ENCODE data around the gene TMEM125.
A peak's percentile ranks its signal among the peaks of the same experiment; 100 is the strongest.

Gene TMEM125

GRCh38 chr1:43269627-43270375, at the start of gene TMEM125:
TSS of gene TMEM125 (plus strand) at chr1:43269983. CDS start at chr1:43272723, 2,740 bp downstream.
- H3K4me3 ChIP-seq (ENCODE audit: low read depth, low read length), result peak within 1 kb of the TSS; percentile 50

- no peak overlapping the region for H3K4me3 ChIP-seq (ENCODE audit: low read depth, low read length)
Observed at GRCh38 chr1:43220905-43221778, 48.6 kb upstream of the TMEM125 start.

GRCh38 chr1:43221797-43222196, 48.0 kb upstream of the TMEM125 start:
- no peak overlapping the region for H3K4me3 ChIP-seq (ENCODE audit: low read depth, low read length)

GRCh38 chr1:43222879-43223278, 46.9 kb upstream of the TMEM125 start:
- H3K4me3 ChIP-seq (ENCODE audit: low read depth, low read length), result no peak overlapping the region

GRCh38 chr1:43225168-43225567, 44.6 kb upstream of the TMEM125 start:
- H3K4me3 ChIP-seq (ENCODE audit: low read depth, low read length), result no peak overlapping the region

- H3K4me3 ChIP-seq (ENCODE audit: low read depth, low read length), result no peak overlapping the region
Observed at GRCh38 chr1:43227143-43227764, 42.5 kb upstream of the TMEM125 start.

GRCh38 chr1:43229826-43230780, 39.7 kb upstream of the TMEM125 start:
- H3K4me3 ChIP-seq (ENCODE audit: low read depth, low read length), result no peak overlapping the region

GRCh38 chr1:43232074-43232473, 37.7 kb upstream of the TMEM125 start:
- H3K4me3 ChIP-seq (ENCODE audit: low read depth, low read length), result no peak overlapping the region

GRCh38 chr1:43232482-43232881, 37.3 kb upstream of the TMEM125 start:
- H3K4me3 ChIP-seq (ENCODE audit: low read depth, low read length), result no peak overlapping the region

- H3K4me3 ChIP-seq (ENCODE audit: low read depth, low read length), result no peak overlapping the region
Observed at GRCh38 chr1:43233631-43234030, 36.2 kb upstream of the TMEM125 start.

- no peak overlapping the region for H3K4me3 ChIP-seq (ENCODE audit: low read depth, low read length)
Observed at GRCh38 chr1:43234267-43234666, 35.5 kb upstream of the TMEM125 start.

GRCh38 chr1:43235040-43235439, 34.7 kb upstream of the TMEM125 start:
- H3K4me3 ChIP-seq (ENCODE audit: low read depth, low read length), result no peak overlapping the region

GRCh38 chr1:43235451-43236121, 34.2 kb upstream of the TMEM125 start:
- H3K4me3 ChIP-seq (ENCODE audit: low read depth, low read length), result no peak overlapping the region

- no peak overlapping the region for H3K4me3 ChIP-seq (ENCODE audit: low read depth, low read length)
Observed at GRCh38 chr1:43237121-43237520, 32.7 kb upstream of the TMEM125 start.

GRCh38 chr1:43238085-43238484, 31.7 kb upstream of the TMEM125 start:
- H3K4me3 ChIP-seq (ENCODE audit: low read depth, low read length), result no peak overlapping the region

- H3K4me3 ChIP-seq (ENCODE audit: low read depth, low read length), result no peak overlapping the region
Observed at GRCh38 chr1:43238991-43239469, 30.8 kb upstream of the TMEM125 start.

- no peak overlapping the region for H3K4me3 ChIP-seq (ENCODE audit: low read depth, low read length)
Observed at GRCh38 chr1:43239484-43239883, 30.3 kb upstream of the TMEM125 start.

GRCh38 chr1:43241413-43241836, 28.4 kb upstream of the TMEM125 start:
- H3K4me3 ChIP-seq (ENCODE audit: low read depth, low read length), result no peak overlapping the region

- no peak overlapping the region for H3K4me3 ChIP-seq (ENCODE audit: low read depth, low read length)
Observed at GRCh38 chr1:43243299-43243698, 26.5 kb upstream of the TMEM125 start.
